Esophagus squamous epithelium (tissue), 4 donors: ENCODE results near the gene DNAH7.
"Not testable (repeated sequence)": the region's sequence is repeated elsewhere in the genome, so short reads cannot be mapped to it uniquely, and the experiment has no call there.

ENCODE experiments used
- CTCF ChIP-seq, 6 experiments: fragments of 450-650 bp in 4 of 6; fragments of 200-600 bp in 2 of 6; sonication (generic) in 2 of 6; IDR thresholded peaks; one replicate each; pipeline ENCODE4 v1.5.1; 2016 to 2019; ENCODE audit warnings: antibody characterized with exemption in 6 of 6, mild to moderate bottlenecking in 4 of 6, moderate library complexity in 4 of 6
- POLR2A ChIP-seq, 4 donors: fragments of 450-650 bp; IDR thresholded peaks; one replicate each; pipeline ENCODE4 v1.6.1; 2017; ENCODE audit warnings: antibody characterized with exemption in 4 of 4, mild to moderate bottlenecking in 4 of 4, moderate library complexity in 3 of 4

GRCh38 chr2:195917021-195917600 lies 151.5 kb downstream of the DNAH7 start:
- not testable (repeated sequence) for TF ChIP-seq POLR2A, CTCF (IDR thresholded peaks at IDR 0.05)
